Nephron progenitor cell (in vitro differentiated cells): ENCODE data around the gene MCCD1.

ENCODE experiments used
- DNase-seq: peaks from one replicate; pipeline ENCODE4 v3.0.0; 2021
- H3K27ac Mint-ChIP-seq: 2 replicates; pipeline ENCODE4 v1.8.0; 2021; ENCODE audit warnings: mild to moderate bottlenecking, moderate library complexity, mixed read lengths
- H3K27me3 Mint-ChIP-seq: 2 replicates; pipeline ENCODE4 v1.8.0; 2021; ENCODE audit warnings: mild to moderate bottlenecking, low read depth, mixed read lengths; ENCODE audit not compliant: poor library complexity
- H3K36me3 Mint-ChIP-seq: 2 replicates; pipeline ENCODE4 v1.8.0; 2021; ENCODE audit warnings: low read depth, mixed read lengths
- H3K4me1 Mint-ChIP-seq: 2 replicates; pipeline ENCODE4 v1.8.0; 2021; ENCODE audit warnings: mixed read lengths
- H3K4me3 Mint-ChIP-seq: 2 replicates; pipeline ENCODE4 v1.8.0; 2021; ENCODE audit warnings: mild to moderate bottlenecking, moderate library complexity, mixed read lengths
- H3K9me3 Mint-ChIP-seq: 2 replicates; pipeline ENCODE4 v1.8.0; 2021; ENCODE audit warnings: mild to moderate bottlenecking, moderate library complexity, mixed read lengths
- CTCF ChIP-seq: fragments of 200-600 bp; sonication (generic); IDR thresholded peaks from 2 replicates; pipeline ENCODE4 v1.5.0; 2021; ENCODE audit warnings: antibody characterized with exemption

The MCCD1 gene

GRCh38 chr6:31579119-31579505 lies 50.4 kb downstream of the MCCD1 start:
- H3K27me3 Mint-ChIP-seq: peaks cover 49% of the 10 kb centered on the region
- peaks cover 55% of the 10 kb centered on the region for H3K4me1 Mint-ChIP-seq
- no peak for DNase-seq
- TF ChIP-seq CTCF: no peak
- H3K36me3 Mint-ChIP-seq: no peaks in the 10 kb centered on the region
- H3K9me3 Mint-ChIP-seq: no peaks in the 10 kb centered on the region
- H3K27ac Mint-ChIP-seq: no peak overlapping the region
- H3K4me3 Mint-ChIP-seq: no peak overlapping the region
